HL-60 (cell line): ENCODE results near the gene CRIM1.

Experiments
- DNase-seq, 2 experiments: peaks; one replicate each; pipeline ENCODE4 v3.0.0-alpha.2; 2010 to 2020; ENCODE audit warnings: low read depth in 1 of 2, low spot score in 1 of 2
- H3K27ac ChIP-seq: fragments of 250-450 bp; sonication (Bioruptor Pico); replicated peaks from 2 replicates; pipeline ENCODE4 v1.5.1; 2020; ENCODE audit warnings: mild to moderate bottlenecking, moderate library complexity
- H3K27me3 ChIP-seq: fragments of 250-450 bp; sonication (Bioruptor Pico); 2 replicates; pipeline ENCODE4 v1.5.1; 2021; ENCODE audit warnings: mild to moderate bottlenecking, moderate library complexity; ENCODE audit not compliant: insufficient read depth, poor library complexity, severe bottlenecking
- H3K4me3 ChIP-seq: replicated peaks from 2 replicates; pipeline ENCODE4 v1.5.1; 2011; ENCODE audit warnings: mild to moderate bottlenecking, control low read depth, low read length; ENCODE audit not compliant: insufficient read depth
- GABPA ChIP-seq: IDR thresholded peaks from 2 replicates; pipeline ENCODE4 v1.6.1; 2012; ENCODE audit warnings: low read depth
- POLR2AphosphoS5 ChIP-seq: IDR thresholded peaks from 2 replicates; pipeline ENCODE4 v1.6.1; 2012; ENCODE audit warnings: low read depth
- SPI1 ChIP-seq: IDR thresholded peaks from 2 replicates; pipeline ENCODE4 v1.6.1; 2012; ENCODE audit warnings: low read depth, mild to moderate bottlenecking, borderline replicate concordance
- TF ChIP-seq, protein P1 (sequence below): IDR thresholded peaks from one replicate; pipeline ENCODE4 v1.5.1; 2011; ENCODE audit warnings: low read length, control low read depth, inconsistent platforms; ENCODE audit not compliant: insufficient read depth
- TF ChIP-seq, protein P2 (sequence below): IDR thresholded peaks from 2 replicates; pipeline ENCODE4 v1.6.1; 2012; ENCODE audit warnings: low read depth; ENCODE audit not compliant: insufficient replicate concordance

CRIM1 gene

DNA sequence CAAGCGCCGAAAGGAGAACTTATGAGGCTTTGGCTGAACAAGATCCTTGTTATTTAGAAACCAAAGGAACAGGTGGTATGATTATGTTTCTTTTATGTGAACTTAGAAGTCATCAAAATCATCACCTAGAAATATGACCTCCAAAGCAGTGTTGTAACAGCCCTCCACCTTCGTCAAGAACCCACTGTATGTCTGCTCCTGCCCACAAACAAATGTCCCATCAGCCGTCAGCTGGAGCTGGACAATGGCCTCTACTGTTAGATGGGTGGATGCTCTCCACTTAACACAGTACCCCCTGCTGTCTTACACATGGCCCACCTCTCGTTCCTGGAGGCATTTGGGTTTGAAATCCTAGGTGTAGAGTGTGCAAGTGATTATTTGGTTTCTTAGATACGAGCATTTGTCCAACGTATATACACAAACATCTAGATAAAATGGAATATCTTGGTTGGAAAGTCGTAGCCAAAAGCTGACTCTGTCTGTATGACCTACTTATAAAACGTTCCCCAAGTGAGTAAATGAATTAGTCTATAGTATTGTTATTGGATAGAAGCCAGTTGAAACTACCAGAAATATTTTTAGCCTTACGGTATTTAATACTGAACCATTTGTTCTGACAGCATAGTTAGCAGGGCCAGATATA lies 113.0 kb downstream of the CRIM1 start:
- DNase-seq = no peak
- no peak overlapping the region for H3K27ac ChIP-seq
- TF ChIP-seq GABPA (no peak), SPI1 (no peak), POLR2AphosphoS5 (no peak)
- TF ChIP-seq, protein P1, sequence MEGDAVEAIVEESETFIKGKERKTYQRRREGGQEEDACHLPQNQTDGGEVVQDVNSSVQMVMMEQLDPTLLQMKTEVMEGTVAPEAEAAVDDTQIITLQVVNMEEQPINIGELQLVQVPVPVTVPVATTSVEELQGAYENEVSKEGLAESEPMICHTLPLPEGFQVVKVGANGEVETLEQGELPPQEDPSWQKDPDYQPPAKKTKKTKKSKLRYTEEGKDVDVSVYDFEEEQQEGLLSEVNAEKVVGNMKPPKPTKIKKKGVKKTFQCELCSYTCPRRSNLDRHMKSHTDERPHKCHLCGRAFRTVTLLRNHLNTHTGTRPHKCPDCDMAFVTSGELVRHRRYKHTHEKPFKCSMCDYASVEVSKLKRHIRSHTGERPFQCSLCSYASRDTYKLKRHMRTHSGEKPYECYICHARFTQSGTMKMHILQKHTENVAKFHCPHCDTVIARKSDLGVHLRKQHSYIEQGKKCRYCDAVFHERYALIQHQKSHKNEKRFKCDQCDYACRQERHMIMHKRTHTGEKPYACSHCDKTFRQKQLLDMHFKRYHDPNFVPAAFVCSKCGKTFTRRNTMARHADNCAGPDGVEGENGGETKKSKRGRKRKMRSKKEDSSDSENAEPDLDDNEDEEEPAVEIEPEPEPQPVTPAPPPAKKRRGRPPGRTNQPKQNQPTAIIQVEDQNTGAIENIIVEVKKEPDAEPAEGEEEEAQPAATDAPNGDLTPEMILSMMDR = no peak
- TF ChIP-seq, protein P2, sequence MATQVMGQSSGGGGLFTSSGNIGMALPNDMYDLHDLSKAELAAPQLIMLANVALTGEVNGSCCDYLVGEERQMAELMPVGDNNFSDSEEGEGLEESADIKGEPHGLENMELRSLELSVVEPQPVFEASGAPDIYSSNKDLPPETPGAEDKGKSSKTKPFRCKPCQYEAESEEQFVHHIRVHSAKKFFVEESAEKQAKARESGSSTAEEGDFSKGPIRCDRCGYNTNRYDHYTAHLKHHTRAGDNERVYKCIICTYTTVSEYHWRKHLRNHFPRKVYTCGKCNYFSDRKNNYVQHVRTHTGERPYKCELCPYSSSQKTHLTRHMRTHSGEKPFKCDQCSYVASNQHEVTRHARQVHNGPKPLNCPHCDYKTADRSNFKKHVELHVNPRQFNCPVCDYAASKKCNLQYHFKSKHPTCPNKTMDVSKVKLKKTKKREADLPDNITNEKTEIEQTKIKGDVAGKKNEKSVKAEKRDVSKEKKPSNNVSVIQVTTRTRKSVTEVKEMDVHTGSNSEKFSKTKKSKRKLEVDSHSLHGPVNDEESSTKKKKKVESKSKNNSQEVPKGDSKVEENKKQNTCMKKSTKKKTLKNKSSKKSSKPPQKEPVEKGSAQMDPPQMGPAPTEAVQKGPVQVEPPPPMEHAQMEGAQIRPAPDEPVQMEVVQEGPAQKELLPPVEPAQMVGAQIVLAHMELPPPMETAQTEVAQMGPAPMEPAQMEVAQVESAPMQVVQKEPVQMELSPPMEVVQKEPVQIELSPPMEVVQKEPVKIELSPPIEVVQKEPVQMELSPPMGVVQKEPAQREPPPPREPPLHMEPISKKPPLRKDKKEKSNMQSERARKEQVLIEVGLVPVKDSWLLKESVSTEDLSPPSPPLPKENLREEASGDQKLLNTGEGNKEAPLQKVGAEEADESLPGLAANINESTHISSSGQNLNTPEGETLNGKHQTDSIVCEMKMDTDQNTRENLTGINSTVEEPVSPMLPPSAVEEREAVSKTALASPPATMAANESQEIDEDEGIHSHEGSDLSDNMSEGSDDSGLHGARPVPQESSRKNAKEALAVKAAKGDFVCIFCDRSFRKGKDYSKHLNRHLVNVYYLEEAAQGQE = no peak
- H3K27me3 ChIP-seq = no peaks in the 10 kb centered on the region
- H3K4me3 ChIP-seq = no peak overlapping the region

DNA sequence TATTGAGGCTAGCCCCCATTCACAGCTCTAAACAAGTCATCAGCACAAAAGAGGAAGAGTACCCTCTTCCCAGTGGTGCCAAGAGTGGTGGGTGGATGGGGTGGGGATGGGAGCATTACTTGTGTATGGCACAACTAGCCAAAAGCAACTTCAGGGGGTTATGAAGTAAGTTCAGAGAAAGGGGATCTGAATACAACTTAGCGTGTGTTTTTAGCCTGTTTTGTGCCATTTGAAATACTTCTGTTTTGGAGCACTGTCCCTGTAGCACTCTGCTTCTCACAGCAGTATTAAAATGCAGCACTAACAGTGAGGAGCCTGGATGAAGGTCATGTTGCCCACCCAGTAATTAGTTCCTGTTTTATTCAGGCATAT lies 113.5 kb downstream of the CRIM1 start:
- TF ChIP-seq POLR2AphosphoS5 = no peak
- TF ChIP-seq, protein P2 = no peak
- TF ChIP-seq, protein P1 = no peak
- TF ChIP-seq SPI1 = no peak
- TF ChIP-seq GABPA = no peak

DNA sequence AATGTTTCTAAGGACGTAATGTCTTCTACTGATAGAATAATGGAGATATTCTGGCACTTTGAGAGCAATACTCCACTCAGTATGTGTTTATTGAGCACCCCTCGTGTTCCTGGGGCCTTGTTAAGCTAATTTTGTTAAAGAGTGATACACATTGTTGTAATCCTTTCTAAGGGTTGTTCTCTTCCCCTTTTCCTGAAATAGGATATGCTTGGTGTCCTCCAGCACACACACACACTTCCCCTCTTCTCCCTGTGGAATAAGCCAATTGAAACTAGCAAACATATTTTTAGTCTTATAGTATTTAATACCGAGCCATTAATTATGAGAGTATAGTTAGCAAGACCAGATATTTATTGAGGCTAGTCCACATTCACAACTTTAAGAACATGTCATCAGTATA lies 114.1 kb downstream of the CRIM1 start:
- Histone ChIP-seq H3K27ac (no peak overlapping the region), H3K4me3 (no peak overlapping the region), H3K27me3 (no peaks in the 10 kb centered on the region)
- DNase-seq = no peak
- no peak for TF ChIP-seq SPI1

More for the DNA sequence above, 113.5 kb downstream of the CRIM1 start:
- H3K27me3 ChIP-seq = no peaks in the 10 kb centered on the region
- DNase-seq = no peak
- H3K4me3 ChIP-seq = no peak overlapping the region
- H3K27ac ChIP-seq = no peak overlapping the region

DNA sequence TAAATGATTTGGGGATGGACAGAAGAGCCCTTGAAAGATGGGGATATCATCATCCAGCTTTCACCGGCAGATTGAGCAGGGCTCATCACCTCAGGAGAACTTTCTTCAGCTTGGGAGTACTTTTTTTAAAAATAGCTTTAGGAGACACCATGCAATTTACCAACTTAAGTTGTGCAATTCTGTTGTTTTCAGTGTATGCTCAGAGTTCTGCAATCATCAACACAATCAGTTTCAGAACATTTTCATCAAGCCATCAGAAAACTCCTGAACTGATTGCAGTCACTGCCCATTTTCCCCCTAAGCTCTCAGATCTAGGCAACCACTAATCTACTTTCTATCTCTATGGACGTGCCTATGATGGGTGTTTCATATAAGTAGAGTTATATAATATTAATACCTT lies 117.7 kb downstream of the CRIM1 start:
- DNase-seq = no peak
- no peak overlapping the region for H3K4me3 ChIP-seq
- TF ChIP-seq, protein P2 = no peak
- no peak for TF ChIP-seq GABPA
- no peak for TF ChIP-seq SPI1
- TF ChIP-seq, protein P1 = no peak
- no peak for TF ChIP-seq POLR2AphosphoS5
- no peaks in the 10 kb centered on the region for H3K27me3 ChIP-seq
- no peak overlapping the region for H3K27ac ChIP-seq
